Measurements from ENCODE around the gene FOXL2. TPM values are rescaled to one million over a fixed set of nuclear protein-coding genes. Genes with fewer than 3 reads are reported as not detected.

The FOXL2 gene
- total RNA-seq, 1 experiment from 2014 or later: not detected

DNA sequence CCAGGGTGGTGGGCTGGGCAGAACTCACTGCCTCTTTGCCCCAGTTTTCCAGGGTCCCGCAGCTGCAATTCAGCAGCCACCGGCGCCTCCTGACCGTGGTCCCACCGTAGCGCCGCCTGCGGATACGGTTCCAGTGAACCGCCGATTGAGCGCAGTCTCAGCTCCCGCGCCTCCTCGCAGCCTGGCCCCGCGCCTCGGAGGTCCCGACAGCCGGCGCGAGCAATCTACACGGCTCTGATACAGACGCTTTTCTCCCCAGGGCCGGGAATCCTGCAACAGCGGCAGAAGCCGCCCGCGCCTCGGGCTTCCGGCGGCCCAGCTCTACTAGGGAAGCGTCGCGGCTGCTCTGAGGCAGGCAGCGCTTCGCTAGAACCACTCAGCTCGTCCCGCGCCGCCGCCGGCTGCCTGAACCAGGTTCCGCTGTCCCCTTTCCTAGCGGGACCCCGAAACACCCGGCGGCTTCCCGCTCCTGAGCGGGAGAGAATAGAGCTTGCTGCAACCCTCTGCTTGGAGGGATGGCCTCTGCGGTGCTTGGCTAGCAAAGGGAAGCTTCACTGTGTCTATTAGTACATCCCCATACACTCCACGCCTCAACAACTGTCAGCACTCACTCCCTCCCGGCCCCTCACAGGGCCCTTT lies 3.2 kb upstream of the FOXL2 start:
- H3K27me3 ChIP-seq (replicated peaks; ENCODE audit: insufficient read depth, low read depth, low read length, poor library complexity): peaks cover 77% of the 10 kb centered on the region
- no peaks in the 10 kb centered on the region for H3K36me3 ChIP-seq (ENCODE audit: insufficient read depth, low read length, poor library complexity, severe bottlenecking)
- H3K4me1 ChIP-seq (ENCODE audit: insufficient read depth, low read length, poor library complexity, severe bottlenecking): peaks cover 5% of the 10 kb centered on the region
- ChIA-PET POLR2A (ENCODE audit: low non-redundant PET) (no interaction called here), CTCF (interaction anchor here (1.2 kb wide), 1 partner anchor 14 kb away, joined by 3 read pairs; no protein-coding TSS in a partner anchor)
- no peak overlapping the region for H3K27ac ChIP-seq (ENCODE audit: low read depth, low read length, poor library complexity, severe bottlenecking)
- no TSS peak for BruUV-seq (replicated peaks)
- TF ChIP-seq EZH2 (IDR thresholded peaks at IDR 0.05; ENCODE audit: borderline replicate concordance, low read depth, low read length, poor library complexity, severe bottlenecking): peak; percentile 89
- TF ChIP-seq, protein P1, sequence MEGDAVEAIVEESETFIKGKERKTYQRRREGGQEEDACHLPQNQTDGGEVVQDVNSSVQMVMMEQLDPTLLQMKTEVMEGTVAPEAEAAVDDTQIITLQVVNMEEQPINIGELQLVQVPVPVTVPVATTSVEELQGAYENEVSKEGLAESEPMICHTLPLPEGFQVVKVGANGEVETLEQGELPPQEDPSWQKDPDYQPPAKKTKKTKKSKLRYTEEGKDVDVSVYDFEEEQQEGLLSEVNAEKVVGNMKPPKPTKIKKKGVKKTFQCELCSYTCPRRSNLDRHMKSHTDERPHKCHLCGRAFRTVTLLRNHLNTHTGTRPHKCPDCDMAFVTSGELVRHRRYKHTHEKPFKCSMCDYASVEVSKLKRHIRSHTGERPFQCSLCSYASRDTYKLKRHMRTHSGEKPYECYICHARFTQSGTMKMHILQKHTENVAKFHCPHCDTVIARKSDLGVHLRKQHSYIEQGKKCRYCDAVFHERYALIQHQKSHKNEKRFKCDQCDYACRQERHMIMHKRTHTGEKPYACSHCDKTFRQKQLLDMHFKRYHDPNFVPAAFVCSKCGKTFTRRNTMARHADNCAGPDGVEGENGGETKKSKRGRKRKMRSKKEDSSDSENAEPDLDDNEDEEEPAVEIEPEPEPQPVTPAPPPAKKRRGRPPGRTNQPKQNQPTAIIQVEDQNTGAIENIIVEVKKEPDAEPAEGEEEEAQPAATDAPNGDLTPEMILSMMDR (conservative IDR thresholded peaks at IDR 0.05; ENCODE audit: low read depth, low read length): no peak
- no peaks in the 10 kb centered on the region for H3K9me3 ChIP-seq (ENCODE audit: low read depth, low read length, poor library complexity, severe bottlenecking)
- intact Hi-C loops (cut with micrococcal nuclease; ENCODE audit: unreplicated experiment): no loop called here
- peak; percentile 41 for DNase-seq (ENCODE audit: low spot score)
- peak overlapping the region; percentile 35 for H3K4me3 ChIP-seq (ENCODE audit: low read depth, low read length, poor library complexity, severe bottlenecking)

DNA sequence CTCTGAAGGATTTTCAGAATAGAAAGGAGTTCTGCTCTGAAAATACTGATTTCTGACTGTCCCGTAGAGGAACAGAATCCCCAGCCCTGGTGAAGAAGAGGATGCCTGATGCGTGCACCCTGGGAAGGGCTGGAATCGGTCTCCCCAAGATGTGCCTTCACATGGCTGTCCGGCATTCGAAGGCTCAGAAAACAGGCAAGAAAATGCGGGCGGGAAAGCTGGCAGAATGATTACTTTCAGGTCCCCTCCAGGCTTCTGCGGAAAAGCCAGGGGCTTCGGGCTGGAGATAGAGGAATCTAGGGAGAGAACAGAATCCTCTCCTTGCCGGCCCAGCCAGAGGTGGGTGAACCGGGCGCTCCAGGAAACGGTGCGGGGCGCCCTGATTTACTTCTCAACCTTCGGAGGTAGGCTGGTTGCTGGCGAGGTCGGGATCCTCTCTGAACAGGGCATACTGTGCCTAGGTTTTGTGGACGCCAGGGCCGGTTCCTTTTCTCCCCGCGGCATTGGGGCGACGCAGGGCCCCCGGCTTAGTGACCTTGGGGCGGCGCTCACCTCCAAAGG lies 2.6 kb upstream of the FOXL2 start:
- Histone ChIP-seq H3K9me3 (ENCODE audit: low read depth, low read length, poor library complexity, severe bottlenecking) (no peaks in the 10 kb centered on the region), H3K4me3 (ENCODE audit: low read depth, low read length, poor library complexity, severe bottlenecking) (peak overlapping the region; percentile 35), H3K36me3 (ENCODE audit: insufficient read depth, low read length, poor library complexity, severe bottlenecking) (no peaks in the 10 kb centered on the region), H3K27ac (ENCODE audit: low read depth, low read length, poor library complexity, severe bottlenecking) (no peak overlapping the region), H3K27me3 (replicated peaks; ENCODE audit: insufficient read depth, low read depth, low read length, poor library complexity) (peaks cover 77% of the 10 kb centered on the region), H3K4me1 (ENCODE audit: insufficient read depth, low read length, poor library complexity, severe bottlenecking) (peaks cover 5% of the 10 kb centered on the region)
- TF ChIP-seq, protein P1 (conservative IDR thresholded peaks at IDR 0.05; ENCODE audit: low read depth, low read length): no peak
- TF ChIP-seq EZH2 (IDR thresholded peaks at IDR 0.05; ENCODE audit: borderline replicate concordance, low read depth, low read length, poor library complexity, severe bottlenecking): no peak
- BruUV-seq (replicated peaks): no TSS peak
- POLR2A ChIA-PET (ENCODE audit: low non-redundant PET): no interaction called here
- CTCF ChIA-PET: interaction anchor here (1.2 kb wide), 1 partner anchor 14 kb away, joined by 3 read pairs; no protein-coding TSS in a partner anchor
- intact Hi-C loops (cut with micrococcal nuclease; ENCODE audit: unreplicated experiment): no loop called here
- DNase-seq (ENCODE audit: low spot score): no peak

DNA sequence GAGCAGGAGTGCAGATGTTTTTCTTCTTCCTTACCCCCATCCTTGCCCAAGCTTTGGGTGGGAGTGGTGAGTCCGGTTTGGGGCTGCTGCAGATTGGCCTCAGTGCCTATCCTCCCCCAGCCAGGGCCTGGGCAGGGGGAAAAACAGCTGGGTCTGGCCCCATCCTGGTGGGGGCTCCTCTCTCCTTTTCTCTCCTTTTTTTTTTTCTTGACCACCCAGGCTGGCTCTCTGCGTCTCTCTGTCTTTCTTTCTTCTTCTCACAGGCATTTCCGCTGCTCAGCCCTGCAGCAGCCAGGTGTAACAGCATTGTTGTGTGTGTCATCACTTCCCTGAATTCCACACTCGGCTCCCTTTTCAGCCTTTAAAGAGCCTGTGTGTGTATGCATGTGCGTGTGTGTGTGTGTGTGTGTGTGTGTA lies 2.1 kb upstream of the FOXL2 start:
- H3K9me3 ChIP-seq (ENCODE audit: low read depth, low read length, poor library complexity, severe bottlenecking): no peaks in the 10 kb centered on the region
- no peaks in the 10 kb centered on the region for H3K36me3 ChIP-seq (ENCODE audit: insufficient read depth, low read length, poor library complexity, severe bottlenecking)
- POLR2A ChIA-PET (ENCODE audit: low non-redundant PET): no interaction called here
- no peak overlapping the region for H3K4me3 ChIP-seq (ENCODE audit: low read depth, low read length, poor library complexity, severe bottlenecking)
- H3K4me1 ChIP-seq (ENCODE audit: insufficient read depth, low read length, poor library complexity, severe bottlenecking): peaks cover 5% of the 10 kb centered on the region
- peaks cover 77% of the 10 kb centered on the region for H3K27me3 ChIP-seq (replicated peaks; ENCODE audit: insufficient read depth, low read depth, low read length, poor library complexity)
- CTCF ChIA-PET: no interaction called here
- BruUV-seq (replicated peaks): no TSS peak
- no peak for TF ChIP-seq EZH2 (IDR thresholded peaks at IDR 0.05; ENCODE audit: borderline replicate concordance, low read depth, low read length, poor library complexity, severe bottlenecking)
- TF ChIP-seq, protein P1 (conservative IDR thresholded peaks at IDR 0.05; ENCODE audit: low read depth, low read length): no peak
- no peak for DNase-seq (ENCODE audit: low spot score)
- no peak overlapping the region for H3K27ac ChIP-seq (ENCODE audit: low read depth, low read length, poor library complexity, severe bottlenecking)
- intact Hi-C loops (cut with micrococcal nuclease; ENCODE audit: unreplicated experiment): no loop called here

Measured in A673 (cell line).